Upper lobe of right lung (tissue), 1 donor: ENCODE measurements around the gene PRDM16. TPM values are rescaled to one million over a fixed set of nuclear protein-coding genes. Genes with fewer than 3 reads are reported as not detected.

Experiments
- ATAC-seq: fragments of 200-7000 bp; cut with Tn5 transposase; one replicate; pipeline ENCODE4 v1.9.1; 2020; ENCODE audit warnings: mild to moderate bottlenecking, moderate library complexity
- DNase-seq: peaks from one replicate; pipeline ENCODE4 v3.0.0-alpha.2; 2020
- H3K27ac ChIP-seq: fragments of 200-600 bp; one replicate; pipeline ENCODE4 v1.8.0; 2022
- H3K27me3 ChIP-seq: fragments of 200-600 bp; one replicate; pipeline ENCODE4 v1.8.0; 2022; ENCODE audit warnings: mild to moderate bottlenecking
- H3K36me3 ChIP-seq: fragments of 200-600 bp; one replicate; pipeline ENCODE4 v1.8.0; 2022
- H3K4me1 ChIP-seq: fragments of 200-600 bp; one replicate; pipeline ENCODE4 v1.8.0; 2022
- H3K4me3 ChIP-seq: fragments of 200-600 bp; one replicate; pipeline ENCODE4 v1.8.0; 2022; ENCODE audit warnings: mild to moderate bottlenecking
- H3K9me3 ChIP-seq: fragments of 200-600 bp; one replicate; pipeline ENCODE4 v1.8.0; 2022
- CTCF ChIP-seq: fragments of 200-600 bp; IDR thresholded peaks from one replicate; pipeline ENCODE4 v1.8.0; 2022; ENCODE audit warnings: antibody characterized with exemption
- intact Hi-C: fragments of 100-400 bp; cut with DNase I; formaldehyde crosslinking; loops from one replicate; pipeline ENCODE4 v1.11.0; 2022
- total RNA-seq: library from RNA; stranded (reverse); fragmentation: NEBNext Ultra II Directional; extraction: Animal tissue kit (Norgen Biotek cat#: 25700); gene quantifications from one replicate; pipeline ENCODE4 v1.2.1, GENCODE V29; 2021
- donor health status: DM: no; HTN: yes; CAD: no; lungs with severe emphysema.

Gene PRDM16
- total RNA-seq, 1 donor from 2014 or later, result 21.0 TPM

- Histone ChIP-seq H3K36me3 (no peaks in the 10 kb centered on the region), H3K27me3 (no peaks in the 10 kb centered on the region), H3K4me1 (no peaks in the 10 kb centered on the region), H3K27ac (no peak overlapping the region), H3K4me3 (no peak overlapping the region), H3K9me3 (peaks cover 5% of the 10 kb centered on the region)
- intact Hi-C loops, result loop anchor here (10.0 kb wide), 1 partner anchor 343 kb away; no protein-coding TSS in a partner anchor
- TF ChIP-seq CTCF, result no peak
- ATAC-seq (no peak), DNase-seq (no peak)
Observed at GRCh38 chr1:3417934-3418333, 348.9 kb downstream of the PRDM16 start.

GRCh38 chr1:3418600-3418999 lies 349.6 kb downstream of the PRDM16 start:
- no peaks in the 10 kb centered on the region for H3K27me3 ChIP-seq
- no peak overlapping the region for H3K27ac ChIP-seq
- no peak overlapping the region for H3K4me3 ChIP-seq
- no peaks in the 10 kb centered on the region for H3K36me3 ChIP-seq
- TF ChIP-seq CTCF, result no peak
- DNase-seq (no peak), ATAC-seq (no peak)
- H3K4me1 ChIP-seq, result no peaks in the 10 kb centered on the region
- H3K9me3 ChIP-seq, result peaks cover 5% of the 10 kb centered on the region
- intact Hi-C loops, result loop anchor here (10.0 kb wide), 1 partner anchor 344 kb away; no protein-coding TSS in a partner anchor

GRCh38 chr1:3419415-3420204 lies 350.6 kb downstream of the PRDM16 start:
- no peak for DNase-seq
- no peaks in the 10 kb centered on the region for H3K27me3 ChIP-seq
- peaks cover 5% of the 10 kb centered on the region for H3K9me3 ChIP-seq
- no peaks in the 10 kb centered on the region for H3K36me3 ChIP-seq
- intact Hi-C loops, result loop anchor here (10.0 kb wide), 1 partner anchor 345 kb away; no protein-coding TSS in a partner anchor
- H3K27ac ChIP-seq, result no peak overlapping the region
- H3K4me1 ChIP-seq, result no peaks in the 10 kb centered on the region
- ATAC-seq, result no peak
- TF ChIP-seq CTCF, result no peak
- no peak overlapping the region for H3K4me3 ChIP-seq

- no peak for TF ChIP-seq CTCF
- intact Hi-C loops, result no loop called here
- H3K9me3 ChIP-seq, result peaks cover 5% of the 10 kb centered on the region
- no peak overlapping the region for H3K27ac ChIP-seq
- no peak for DNase-seq
- H3K4me1 ChIP-seq, result no peaks in the 10 kb centered on the region
- no peaks in the 10 kb centered on the region for H3K36me3 ChIP-seq
- no peak for ATAC-seq
- no peak overlapping the region for H3K4me3 ChIP-seq
- peaks cover 1% of the 10 kb centered on the region for H3K27me3 ChIP-seq
Observed at GRCh38 chr1:3420218-3420951, 351.4 kb downstream of the PRDM16 start.

GRCh38 chr1:3422638-3423037 lies 353.6 kb downstream of the PRDM16 start:
- Histone ChIP-seq H3K4me1 (no peaks in the 10 kb centered on the region), H3K9me3 (no peaks in the 10 kb centered on the region), H3K36me3 (no peaks in the 10 kb centered on the region), H3K4me3 (no peak overlapping the region), H3K27me3 (peaks cover 4% of the 10 kb centered on the region), H3K27ac (no peak overlapping the region)
- intact Hi-C loops, result no loop called here
- DNase-seq, result no peak
- ATAC-seq, result no peak
- TF ChIP-seq CTCF, result no peak
